K562 (cell line): Measurements from ENCODE around the gene TCEA3. TPM values are rescaled to one million over a fixed set of nuclear protein-coding genes. Genes with fewer than 3 reads are reported as not detected.

Experiments
- ATAC-seq: fragments of 200-7000 bp; cut with Tn5 transposase; 3 replicates; pipeline ENCODE4 v1.9.1; 2020; ENCODE audit warnings: moderate library complexity
- BruUV-seq: library from RNA; stranded (reverse); fragments of 400-500 nt; replicated peaks from 2 replicates; lab custom pipeline; 2021; lab: Mats Ljungman, UMichigan
- CTCF ChIA-PET: fragments of 300-600 bp; formaldehyde crosslinking; extraction: SDS; loops from one replicate; lab custom pipeline; 2021; ENCODE audit warnings: low intra/inter-chr PET ratio; lab: Yijun Ruan, JAX
- POLR2A ChIA-PET: fragments of 300-600, 350-650 bp; sonication (Branson Sonifier 250); formaldehyde crosslinking; extraction: SDS; loops from one replicate; lab custom pipeline; 2021; ENCODE audit warnings: antibody characterized with exemption, inconsistent platforms; lab: Yijun Ruan, JAX
- DNase-seq, 4 experiments: peaks; one replicate each; pipeline versions ENCODE4 v3.0.0 to v3.0.0-alpha.2; 2011 to 2018; ENCODE audit warnings: low spot score in 3 of 4, mixed read lengths in 3 of 4; ENCODE audit errors: extremely low read depth in 1 of 4
- FAIRE-seq: peaks from 2 replicates; lab custom pipeline; 2011; peaks lifted over from hg19 to GRCh38; lab: Jason Lieb, UNC
- H2AFZ ChIP-seq: 2 replicates; pipeline ENCODE4 v1.6.0; 2011; ENCODE audit warnings: low read depth, low read length, control low read depth, inconsistent platforms
- H3K27ac ChIP-seq: fragments of 200-600 bp; 3 replicates; pipeline ENCODE4 v1.8.0; 2011; ENCODE audit warnings: low read depth, mild to moderate bottlenecking, control low read depth, inconsistent platforms, low read length, moderate library complexity, mixed read lengths; ENCODE audit errors: extremely low read depth
- H3K27me3 ChIP-seq, 2 experiments: fragments of 300-600 bp in 1 of 2; 2 replicates in 1 of 2; 3 replicates in 1 of 2; pipeline versions ENCODE4 v1.6.0 to v1.8.0; 2011; ENCODE audit warnings: inconsistent platforms in 2 of 2, low read length in 2 of 2, mild to moderate bottlenecking in 1 of 2, mixed read lengths in 1 of 2, moderate library complexity in 1 of 2; ENCODE audit not compliant: control insufficient read depth in 2 of 2, insufficient read depth in 2 of 2
- H3K36me3 ChIP-seq: fragments of 300-600 bp; 3 replicates; pipeline ENCODE4 v1.8.0; 2011; ENCODE audit warnings: mild to moderate bottlenecking, low read length, inconsistent platforms; ENCODE audit not compliant: control insufficient read depth, insufficient read depth
- H3K4me1 ChIP-seq, 2 experiments: fragments of 200-600 bp in 1 of 2; replicated peaks in 1 of 2; 2 replicates in 1 of 2; 3 replicates in 1 of 2; pipeline versions ENCODE4 v1.5.1 to v1.8.0; 2011; ENCODE audit warnings: inconsistent platforms in 2 of 2, low read length in 2 of 2, mild to moderate bottlenecking in 1 of 2, mixed read lengths in 1 of 2, moderate library complexity in 1 of 2; ENCODE audit not compliant: control insufficient read depth in 2 of 2, insufficient read depth in 2 of 2
- H3K4me2 ChIP-seq: 2 replicates; pipeline ENCODE4 v1.6.1; 2011; ENCODE audit warnings: low read length, control low read depth, inconsistent platforms, mixed read lengths; ENCODE audit not compliant: insufficient read depth
- H3K4me3 ChIP-seq: fragments of 200-600 bp; sonication (generic), shearing (Covaris generic); 2 replicates; pipeline ENCODE4 v1.5.1; 2016; ENCODE audit warnings: control low read depth, inconsistent platforms
- H3K79me2 ChIP-seq: fragments of 200-600 bp; 3 replicates; pipeline ENCODE4 v1.8.0; 2011; ENCODE audit warnings: low read length, inconsistent platforms; ENCODE audit not compliant: control insufficient read depth, insufficient read depth
- H3K9ac ChIP-seq, 2 experiments: 2 replicates each; pipeline versions ENCODE4 v1.6.0 to v1.6.1; 2011; ENCODE audit warnings: low read depth in 2 of 2, low read length in 2 of 2, control low read depth in 1 of 2, inconsistent platforms in 1 of 2, mild to moderate bottlenecking in 1 of 2, mixed read lengths in 1 of 2; ENCODE audit not compliant: insufficient read depth in 1 of 2
- H3K9me1 ChIP-seq: one replicate; pipeline ENCODE4 v1.6.0; 2011; ENCODE audit warnings: inconsistent platforms, mild to moderate bottlenecking, low read length, moderate library complexity; ENCODE audit not compliant: control insufficient read depth, insufficient read depth
- H3K9me3 ChIP-seq: replicated peaks from 2 replicates; pipeline ENCODE4 v1.5.1; 2011; ENCODE audit warnings: low read depth, low read length, inconsistent platforms; ENCODE audit not compliant: control insufficient read depth, insufficient read depth
- H4K20me1 ChIP-seq: replicated peaks from 2 replicates; pipeline ENCODE4 v1.6.1; 2011; ENCODE audit warnings: low read length, inconsistent platforms, mixed read lengths; ENCODE audit not compliant: control insufficient read depth, insufficient read depth
- BHLHE40 ChIP-seq: IDR thresholded peaks from 2 replicates; pipeline ENCODE4 v1.6.1; 2011; ENCODE audit warnings: low read length, improper control_type of control experiment
- CHD2 ChIP-seq: IDR thresholded peaks from 2 replicates; pipeline ENCODE4 v1.6.1; 2011; ENCODE audit warnings: low read depth, low read length
- E4F1 ChIP-seq: fragments of 250-450 bp; sonication (Bioruptor Pico); IDR thresholded peaks from 2 replicates; pipeline ENCODE4 v1.5.0; 2021; ENCODE audit warnings: mild to moderate bottlenecking, borderline replicate concordance
- HNRNPK ChIP-seq: fragments of 200-400 bp; formaldehyde crosslinking; IDR thresholded peaks from one replicate; pipeline ENCODE4 v1.6.1; 2018; ENCODE audit warnings: mild to moderate bottlenecking, low read depth, low read length; ENCODE audit not compliant: poor library complexity, severe bottlenecking
- HOXB6 ChIP-seq: fragments of 250-450 bp; sonication (Bioruptor Pico); IDR thresholded peaks from 2 replicates; pipeline ENCODE4 v1.5.1; 2022; ENCODE audit warnings: mild to moderate bottlenecking, borderline replicate concordance
- POLR2AphosphoS5 ChIP-seq: IDR thresholded peaks from 2 replicates; pipeline ENCODE4 v1.6.1; 2011; ENCODE audit warnings: mild to moderate bottlenecking, low read depth, low read length, moderate library complexity; ENCODE audit not compliant: control insufficient read depth, insufficient read depth
- PRMT5 ChIP-seq: sonication (generic); formaldehyde crosslinking; IDR thresholded peaks from 2 replicates; pipeline ENCODE4 v1.5.0; 2020; ENCODE audit warnings: missing genetic modification reagents
- SAFB2 ChIP-seq: fragments of 200-400 bp; formaldehyde crosslinking; IDR thresholded peaks from 2 replicates; pipeline ENCODE4 v1.6.1; 2018; ENCODE audit warnings: borderline replicate concordance, low read length, low read depth, moderate library complexity; ENCODE audit not compliant: severe bottlenecking
- SOX6 ChIP-seq: fragments of 450-650 bp; IDR thresholded peaks from 2 replicates; pipeline ENCODE4 v1.6.1; 2014; ENCODE audit warnings: mild to moderate bottlenecking
- THRB ChIP-seq: fragments of 450-650 bp; formaldehyde crosslinking; conservative IDR thresholded peaks from 2 replicates; pipeline ENCODE4 v1.4.0; 2022; ENCODE audit warnings: mild to moderate bottlenecking, missing genetic modification characterization
- USF2 ChIP-seq: sonication (generic); formaldehyde crosslinking; IDR thresholded peaks from 2 replicates; pipeline ENCODE4 v1.5.0; 2020; ENCODE audit warnings: missing genetic modification reagents
- ZBTB26 ChIP-seq: fragments of 450-650 bp; formaldehyde crosslinking; IDR thresholded peaks from 2 replicates; pipeline ENCODE4 v1.4.0; 2022; ENCODE audit warnings: missing genetic modification characterization
- ZNF124 ChIP-seq: sonication (generic); formaldehyde crosslinking; IDR thresholded peaks from 2 replicates; pipeline ENCODE4 v1.8.1; 2022; ENCODE audit warnings: missing genetic modification reagents
- ZNF134 ChIP-seq: fragments of 250-450 bp; sonication (Bioruptor Pico); conservative IDR thresholded peaks from 2 replicates; pipeline ENCODE4 v1.4.0; 2020
- ZNF212 ChIP-seq: fragments of 450-650 bp; formaldehyde crosslinking; IDR thresholded peaks from 2 replicates; pipeline ENCODE4 v1.4.0; 2020; ENCODE audit warnings: mild to moderate bottlenecking
- ZNF584 ChIP-seq: fragments of 200-800 bp; sonication (Bioruptor generic); IDR thresholded peaks from 2 replicates; pipeline ENCODE4 v1.6.1; 2016; ENCODE audit warnings: low read depth, mild to moderate bottlenecking, missing genetic modification characterization, missing compliant biosample characterization
- ZSCAN32 ChIP-seq: fragments of 450-650 bp; formaldehyde crosslinking; IDR thresholded peaks from 2 replicates; pipeline ENCODE4 v1.4.0; 2020; ENCODE audit warnings: mild to moderate bottlenecking, moderate library complexity
- WGBS: fragments of 100-300 bp; shearing (Covaris generic); methylation state at CpG from one replicate; pipeline ENCODE4 v1.1.6; 2016; ENCODE audit warnings: low coverage, mixed read lengths; ENCODE audit not compliant: insufficient coverage; ENCODE audit errors: missing lambda C conversion rate; 5-methylcytosine and 5-hydroxymethylcytosine counted together
- in situ Hi-C: fragments of 300-500 bp; cut with MboI; formaldehyde crosslinking; loops from 4 replicates; pipeline ENCODE4 v1.15.0; 2018; ENCODE audit warnings: inconsistent platforms, mixed read lengths
- intact Hi-C: fragments of 100-400 bp; cut with micrococcal nuclease; formaldehyde crosslinking; loops from 2 replicates; pipeline ENCODE4 v1.14.2; 2022
- polyA plus RNA-seq, 8 experiments: library from polyadenylated mRNA; depleted of rRNA in 4 of 8; stranded (reverse) in 5 of 8; unstranded in 3 of 8; fragments of >200 nt; fragmentation: Nextera tagmentation in 2 of 8; fragmentation: Illumina TruSeq in 1 of 8; extraction: Ambion mirVana in 2 of 8; extraction: Trizol in 1 of 8; gene quantifications; 2 replicates each; pipeline versions ENCODE4 v1.2.1 to v1.2.3, GENCODE V29; 2011 to 2014; ENCODE audit warnings: inconsistent platforms in 1 of 8, missing spikeins in 1 of 8
- total RNA-seq, 7 experiments: library from RNA; depleted of rRNA in 6 of 7; stranded (reverse); fragments of >200 nt in 6 of 7; fragmentation: Illumina TruSeq in 2 of 7; extraction: Trizol in 2 of 7; gene quantifications; 2 replicates each; pipeline versions ENCODE4 v1.2.1 to v1.2.3, GENCODE V29; 2011 to 2021; ENCODE audit warnings: low replicate concordance in 1 of 7

The TCEA3 gene
- total and polyA plus RNA-seq, 9 of the 15 experiments (the other 6 are each of a cell fraction or from before 2014, with no cell fraction given), result 0.03 to 0.55 (median 0.36) TPM

- no peaks in the 10 kb centered on the region for H3K27me3 ChIP-seq
- no peaks in the 10 kb centered on the region for H3K9me3 ChIP-seq
- in situ Hi-C loops, result no loop called here
- H4K20me1 ChIP-seq, result no peaks in the 10 kb centered on the region
- POLR2A ChIA-PET, result interaction anchor here (2.3 kb wide), 1 partner anchor 15 kb away, joined by 8 read pairs; the partner anchor contains the start of gene ZNF436
- no TSS peak for BruUV-seq
- CTCF ChIA-PET, result interaction anchor here (0.5 kb wide), 1 partner anchor 151 kb away, joined by 3 read pairs; no protein-coding TSS in a partner anchor
- H3K79me2 ChIP-seq, result no peaks in the 10 kb centered on the region
- WGBS, result 65% methylated on average over 8 of the region's 8 CpGs
- no peaks in the 10 kb centered on the region for H3K36me3 ChIP-seq
- H3K4me2 ChIP-seq, result peak overlapping the region; percentile 35
- peaks cover 19 to 38% of the 10 kb centered on the region in 2 experiments for H3K4me1 ChIP-seq
- H2AFZ ChIP-seq, result peak overlapping the region; percentile 57
- H3K4me3 ChIP-seq, result no peak overlapping the region
- FAIRE-seq (no peak), ATAC-seq (no peak), DNase-seq (no peak)
- no peak overlapping the region for H3K27ac ChIP-seq
- peak overlapping the region in 1 of 2 experiments; percentile 62; a peak in 1 of 4 replicates for H3K9ac ChIP-seq
- no peaks in the 10 kb centered on the region for H3K9me1 ChIP-seq
- intact Hi-C loops, result no loop called here
- no peak for TF ChIP-seq ZSCAN32
- TF ChIP-seq CHD2, result no peak
- peak; percentile 76 for TF ChIP-seq USF2 (CRISPR knock-in tag)
- TF ChIP-seq POLR2AphosphoS5, result no peak
- TF ChIP-seq E4F1, result no peak
- 0 out of 2 replicates have a peak, but pooled peaks have one; percentile 39 for TF ChIP-seq SOX6
- no peak for TF ChIP-seq ZNF124 (CRISPR knock-in tag)
- no peak for TF ChIP-seq THRB (CRISPR knock-in tag)
- TF ChIP-seq ZBTB26 (CRISPR knock-in tag), result no peak
- no peak for TF ChIP-seq ZNF134 (CRISPR knock-in tag)
- no peak for TF ChIP-seq ZNF584 (CRISPR knock-in tag)
- no peak for TF ChIP-seq HNRNPK
- TF ChIP-seq BHLHE40, result peak; percentile 87
- no peak for TF ChIP-seq ZNF212 (CRISPR knock-in tag)
- TF ChIP-seq HOXB6 (CRISPR knock-in tag), result no peak
- no peak for TF ChIP-seq PRMT5 (CRISPR knock-in tag)
- no peak for TF ChIP-seq SAFB2
Measured at GRCh38 chr1:23383577-23384311, 40.8 kb downstream of the TCEA3 start.
